NB4 (cell line): ENCODE data around the gene ENC1.

Experiments used
- POLR2A ChIP-seq: IDR thresholded peaks from 2 replicates; pipeline ENCODE4 v1.6.1; 2011; ENCODE audit warnings: mild to moderate bottlenecking; ENCODE audit not compliant: insufficient read length; ENCODE audit errors: extremely low read depth
- TF ChIP-seq, protein P1 (sequence below): IDR thresholded peaks from one replicate; pipeline ENCODE4 v1.5.1; 2012; ENCODE audit warnings: low read depth, low read length
- TF ChIP-seq, protein P2 (sequence below): IDR thresholded peaks from 2 replicates; pipeline ENCODE4 v1.6.1; 2011; ENCODE audit warnings: low read depth, low read length

DNA sequence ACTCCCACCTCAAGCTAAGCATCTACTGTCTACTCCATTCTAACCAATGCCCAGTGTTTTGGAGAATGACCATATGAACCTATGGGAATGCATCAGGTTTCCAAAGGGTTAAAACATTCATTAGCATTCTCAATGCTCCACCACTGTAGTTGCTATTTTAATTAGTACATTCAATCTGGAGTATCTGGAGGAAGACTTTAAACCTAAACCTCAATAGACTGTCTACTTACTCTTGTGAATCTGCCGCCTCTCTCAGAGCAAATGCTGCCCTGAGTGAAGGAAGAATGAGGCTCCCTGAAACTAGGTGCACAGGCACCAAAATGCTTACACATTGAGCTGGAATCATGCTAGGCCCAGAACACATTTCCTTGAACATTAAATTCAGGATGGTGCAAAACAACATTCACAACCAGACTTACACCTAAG, 2.0 kb downstream of the ENC1 start:
- TF ChIP-seq, protein P1, sequence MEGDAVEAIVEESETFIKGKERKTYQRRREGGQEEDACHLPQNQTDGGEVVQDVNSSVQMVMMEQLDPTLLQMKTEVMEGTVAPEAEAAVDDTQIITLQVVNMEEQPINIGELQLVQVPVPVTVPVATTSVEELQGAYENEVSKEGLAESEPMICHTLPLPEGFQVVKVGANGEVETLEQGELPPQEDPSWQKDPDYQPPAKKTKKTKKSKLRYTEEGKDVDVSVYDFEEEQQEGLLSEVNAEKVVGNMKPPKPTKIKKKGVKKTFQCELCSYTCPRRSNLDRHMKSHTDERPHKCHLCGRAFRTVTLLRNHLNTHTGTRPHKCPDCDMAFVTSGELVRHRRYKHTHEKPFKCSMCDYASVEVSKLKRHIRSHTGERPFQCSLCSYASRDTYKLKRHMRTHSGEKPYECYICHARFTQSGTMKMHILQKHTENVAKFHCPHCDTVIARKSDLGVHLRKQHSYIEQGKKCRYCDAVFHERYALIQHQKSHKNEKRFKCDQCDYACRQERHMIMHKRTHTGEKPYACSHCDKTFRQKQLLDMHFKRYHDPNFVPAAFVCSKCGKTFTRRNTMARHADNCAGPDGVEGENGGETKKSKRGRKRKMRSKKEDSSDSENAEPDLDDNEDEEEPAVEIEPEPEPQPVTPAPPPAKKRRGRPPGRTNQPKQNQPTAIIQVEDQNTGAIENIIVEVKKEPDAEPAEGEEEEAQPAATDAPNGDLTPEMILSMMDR: no peak
- TF ChIP-seq POLR2A: no peak
- TF ChIP-seq, protein P2, sequence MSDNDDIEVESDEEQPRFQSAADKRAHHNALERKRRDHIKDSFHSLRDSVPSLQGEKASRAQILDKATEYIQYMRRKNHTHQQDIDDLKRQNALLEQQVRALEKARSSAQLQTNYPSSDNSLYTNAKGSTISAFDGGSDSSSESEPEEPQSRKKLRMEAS: no peak
